HCT116 (cell line): Measurements from ENCODE around the gene RPF1. TPM values are rescaled to one million over a fixed set of nuclear protein-coding genes. Genes with fewer than 3 reads are reported as not detected.

Source experiments
- ATAC-seq: fragments of 200-7000 bp; cut with Tn5 transposase; 2 replicates; pipeline ENCODE4 v1.9.1; 2020; ENCODE audit warnings: mild to moderate bottlenecking, moderate library complexity
- Bru-seq: library from RNA; stranded (reverse); fragments of 400-500 nt; gene quantifications from one replicate; lab custom pipeline; 2021; lab: Mats Ljungman, UMichigan
- BruChase-seq, 2 experiments: library from RNA; stranded (reverse); fragments of 400-500 nt; gene quantifications; one replicate each; lab custom pipeline; 2021; lab: Mats Ljungman, UMichigan
- BruUV-seq: library from RNA; stranded (reverse); fragments of 400-500 nt; replicated peaks from 2 replicates; lab custom pipeline; 2021; lab: Mats Ljungman, UMichigan
- CTCF ChIA-PET: fragments of 300-600 bp; sonication (Branson Sonifier 250); formaldehyde crosslinking; loops from one replicate; lab custom pipeline; 2021; ENCODE audit warnings: antibody characterized with exemption; lab: Charles Lee
- POLR2A ChIA-PET: fragments of 300-600, 350-600 bp; sonication (Branson Sonifier 250); formaldehyde crosslinking; loops from one replicate; lab custom pipeline; 2021; ENCODE audit warnings: antibody characterized with exemption; lab: Charles Lee
- RAD21 ChIA-PET, 2 experiments: fragments of 300-600 bp; sonication (Branson Sonifier 250); formaldehyde crosslinking; loops; one replicate each; lab custom pipeline; 2023; ENCODE audit warnings: low total read pairs in 2 of 2; ENCODE audit not compliant: uncharacterized antibody in 2 of 2, unreplicated experiment in 2 of 2, low non-redundant PET in 1 of 2; lab: Charles Lee
- DNase-seq: peaks from one replicate; pipeline ENCODE4 v3.0.0-alpha.2; 2010; ENCODE audit warnings: low read depth, low spot score
- H2AFZ ChIP-seq: fragments of 200-600 bp; shearing (Covaris generic), sonication (generic); 2 replicates; pipeline ENCODE4 v1.6.1; 2017; ENCODE audit warnings: low read depth, mixed run types, mixed read lengths, antibody characterized with exemption, low read length; ENCODE audit not compliant: poor library complexity, severe bottlenecking
- H3K27ac ChIP-seq: 2 replicates; pipeline ENCODE4 v1.5.1; 2012; ENCODE audit warnings: low read depth, low read length
- H3K27me3 ChIP-seq: fragments of 200-600 bp; sonication (generic); 2 replicates; pipeline ENCODE4 v1.6.1; 2016; ENCODE audit warnings: mixed run types, low read length, mixed read lengths; ENCODE audit not compliant: insufficient read depth
- H3K36me3 ChIP-seq, 2 experiments: fragments of 200-500 bp in 1 of 2; fragments of 200-600 bp in 1 of 2; sonication (Bioruptor generic) in 1 of 2; sonication (generic) in 1 of 2; 2 replicates each; pipeline versions ENCODE4 v1.5.1 to v1.6.1; 2014 to 2016; ENCODE audit warnings: low read length in 2 of 2, inconsistent platforms in 1 of 2, mixed read lengths in 1 of 2, mixed run types in 1 of 2; ENCODE audit not compliant: insufficient read depth in 2 of 2, control insufficient read depth in 1 of 2
- H3K4me1 ChIP-seq, 2 experiments: fragments of 200-600 bp in 1 of 2; sonication (generic) in 1 of 2; 2 replicates each; pipeline versions ENCODE4 v1.5.1 to v1.6.1; 2012 to 2017; ENCODE audit warnings: low read length in 2 of 2, inconsistent platforms in 1 of 2, mild to moderate bottlenecking in 1 of 2, mixed read lengths in 1 of 2, mixed run types in 1 of 2, moderate library complexity in 1 of 2; ENCODE audit not compliant: insufficient read depth in 2 of 2, control insufficient read depth in 1 of 2
- H3K4me2 ChIP-seq: fragments of 200-600 bp; sonication (generic); 2 replicates; pipeline ENCODE4 v1.6.1; 2017; ENCODE audit warnings: mixed run types, low read length, mixed read lengths
- H3K4me3 ChIP-seq, 2 experiments: fragments of 200-600 bp in 1 of 2; sonication (generic) in 1 of 2; replicated peaks in 1 of 2; 2 replicates each; pipeline ENCODE4 v1.5.1; 2011 to 2016; ENCODE audit warnings: low read length in 2 of 2, control low read depth in 1 of 2, low read depth in 1 of 2, mild to moderate bottlenecking in 1 of 2, mixed read lengths in 1 of 2, mixed run types in 1 of 2
- H3K79me2 ChIP-seq: fragments of 200-600 bp; sonication (generic); 2 replicates; pipeline ENCODE4 v1.6.1; 2017; ENCODE audit warnings: mild to moderate bottlenecking, mixed run types, low read length, moderate library complexity, mixed read lengths; ENCODE audit not compliant: insufficient read depth
- H3K9ac ChIP-seq: fragments of 200-600 bp; sonication (generic); 2 replicates; pipeline ENCODE4 v1.6.1; 2016; ENCODE audit warnings: low read length, mixed read lengths
- H3K9me2 ChIP-seq: fragments of 200-600 bp; sonication (generic), shearing (Covaris generic); 2 replicates; pipeline ENCODE4 v1.6.1; 2017; ENCODE audit warnings: mixed run types, mild to moderate bottlenecking, moderate library complexity; ENCODE audit not compliant: insufficient read depth
- H3K9me3 ChIP-seq, 2 experiments: fragments of 200-500 bp in 1 of 2; fragments of 200-600 bp in 1 of 2; sonication (Bioruptor generic) in 1 of 2; sonication (generic) in 1 of 2; 2 replicates each; pipeline ENCODE4 v1.6.1; 2014 to 2017; ENCODE audit warnings: low read length in 2 of 2, mixed read lengths in 2 of 2, inconsistent platforms in 1 of 2, low read depth in 1 of 2, mild to moderate bottlenecking in 1 of 2, mixed run types in 1 of 2, moderate library complexity in 1 of 2; ENCODE audit not compliant: control insufficient read depth in 1 of 2, insufficient read depth in 1 of 2
- H4K20me1 ChIP-seq: fragments of 200-600 bp; sonication (generic), shearing (Covaris generic); 2 replicates; pipeline ENCODE4 v1.6.1; 2017; ENCODE audit warnings: mixed run types, mild to moderate bottlenecking, moderate library complexity; ENCODE audit not compliant: insufficient read depth
- CBX3 ChIP-seq: IDR thresholded peaks from 2 replicates; pipeline ENCODE4 v1.6.1; 2012; ENCODE audit warnings: low read depth
- CEBPB ChIP-seq: IDR thresholded peaks from 2 replicates; pipeline ENCODE4 v1.6.1; 2012; ENCODE audit warnings: low read depth
- CTCF ChIP-seq, 3 experiments: fragments of 200-600 bp in 1 of 3; sonication (generic) in 1 of 3; IDR thresholded peaks in 2 of 3; conservative IDR thresholded peaks in 1 of 3; 2 replicates each; pipeline ENCODE4 v1.5.1; 2012 to 2017; ENCODE audit warnings: low read depth in 2 of 3, low read length in 2 of 3, antibody characterized with exemption in 1 of 3, borderline replicate concordance in 1 of 3, control low read depth in 1 of 3, mild to moderate bottlenecking in 1 of 3, mixed read lengths in 1 of 3, mixed run types in 1 of 3, moderate library complexity in 1 of 3; ENCODE audit not compliant: insufficient read depth in 1 of 3
- EGR1 ChIP-seq: IDR thresholded peaks from 2 replicates; pipeline ENCODE4 v1.6.1; 2012; ENCODE audit warnings: low read depth
- EZH2 ChIP-seq: fragments of 200-600 bp; sonication (generic); IDR thresholded peaks from 2 replicates; pipeline ENCODE4 v1.6.1; 2017; ENCODE audit warnings: antibody characterized with exemption, mixed run types
- FOSL1 ChIP-seq: IDR thresholded peaks from 2 replicates; pipeline ENCODE4 v1.6.1; 2012; ENCODE audit warnings: low read depth
- POLR2AphosphoS5 ChIP-seq: IDR thresholded peaks from 2 replicates; pipeline ENCODE4 v1.6.1; 2011; ENCODE audit warnings: mild to moderate bottlenecking, low read depth, low read length, moderate library complexity
- RAD21 ChIP-seq: IDR thresholded peaks from 2 replicates; pipeline ENCODE4 v1.6.1; 2012; ENCODE audit warnings: low read depth, mild to moderate bottlenecking
- SIN3A ChIP-seq: IDR thresholded peaks from 2 replicates; pipeline ENCODE4 v1.6.1; 2012; ENCODE audit warnings: low read depth
- SP1 ChIP-seq: IDR thresholded peaks from 2 replicates; pipeline ENCODE4 v1.6.1; 2012; ENCODE audit warnings: low read depth
- TCF7L2 ChIP-seq: IDR thresholded peaks from 2 replicates; pipeline ENCODE4 v1.7.0; 2011; ENCODE audit warnings: borderline replicate concordance, inconsistent platforms; ENCODE audit not compliant: insufficient read depth, insufficient read length; ENCODE audit errors: extremely low read depth
- ZBTB33 ChIP-seq: IDR thresholded peaks from 2 replicates; pipeline ENCODE4 v1.6.1; 2011; ENCODE audit warnings: mild to moderate bottlenecking, low read length, moderate library complexity; ENCODE audit not compliant: insufficient replicate concordance; ENCODE audit errors: extremely low read depth
- intact Hi-C: fragments of 100-400 bp; cut with micrococcal nuclease; formaldehyde crosslinking; loops from 2 replicates; pipeline ENCODE4 v1.10.0; 2022
- long read RNA-seq: library from polyadenylated mRNA; unstranded; transcript quantifications from one replicate; pipeline ENCODE4 v2.0.0, GENCODE V29; 2021; ENCODE audit not compliant: unreplicated experiment
- polyA plus RNA-seq: library from polyadenylated mRNA; unstranded; fragments of >200 nt; gene quantifications from 2 replicates; pipeline ENCODE4 v1.2.1, GENCODE V29; 2012; ENCODE audit warnings: missing spikeins
- total RNA-seq: library from RNA; stranded (reverse); gene quantifications from one replicate; pipeline ENCODE4 v1.2.1, GENCODE V29; 2021; ENCODE audit not compliant: unreplicated experiment
- TF ChIP-seq, protein P1 (sequence below): IDR thresholded peaks from 2 replicates; pipeline ENCODE4 v1.6.1; 2012; ENCODE audit warnings: low read depth

Gene RPF1, protein sequence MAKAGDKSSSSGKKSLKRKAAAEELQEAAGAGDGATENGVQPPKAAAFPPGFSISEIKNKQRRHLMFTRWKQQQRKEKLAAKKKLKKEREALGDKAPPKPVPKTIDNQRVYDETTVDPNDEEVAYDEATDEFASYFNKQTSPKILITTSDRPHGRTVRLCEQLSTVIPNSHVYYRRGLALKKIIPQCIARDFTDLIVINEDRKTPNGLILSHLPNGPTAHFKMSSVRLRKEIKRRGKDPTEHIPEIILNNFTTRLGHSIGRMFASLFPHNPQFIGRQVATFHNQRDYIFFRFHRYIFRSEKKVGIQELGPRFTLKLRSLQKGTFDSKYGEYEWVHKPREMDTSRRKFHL
- total RNA-seq (86.9 TPM), Bru-seq, nascent RNA (percentile 97 among the genes with signal in this experiment), BruChase-seq, experiment 1, labeled RNA remaining after a 6-hour chase (percentile 87 among the genes with signal in this experiment), BruChase-seq, experiment 2, labeled RNA remaining after a 2-hour chase (percentile 88 among the genes with signal in this experiment)
- 27.7 and 46.9 TPM in 2 replicates for polyA plus RNA-seq
- long read RNA-seq, transcript RPF1-201 (9 exons, 1,385 nt) = major isoform, 84 of 107 reads
- long read RNA-seq, partial matches to known transcripts = 15 of 107 reads
- long read RNA-seq, other reads (novel, unspliced or antisense) = 6 of 107 reads

- no peaks in the 10 kb centered on the region for H3K9me3 ChIP-seq
- H3K4me1 ChIP-seq = peaks cover 7 to 17% of the 10 kb centered on the region in 2 experiments; a peak in 3 of 4 replicates
- H3K27ac ChIP-seq = peak within 1 kb of the TSS; percentile 74
- POLR2A ChIA-PET = interaction anchor here (1.0 to 1.3 kb wide), 2 partner anchors 16 to 335 kb away, joined by 3 read pairs; partner anchors contain the start of gene PRKACB
- BruUV-seq = TSS peak; percentile 91
- peaks cover 23 to 31% of the 10 kb centered on the region in 2 experiments; a peak in 3 of 4 replicates for H3K36me3 ChIP-seq
- intact Hi-C loops = no loop called here
- H3K9ac ChIP-seq = peak within 1 kb of the TSS; percentile 86
- peak within 1 kb of the TSS; percentile 88 for H3K4me3 ChIP-seq
- peak within 1 kb of the TSS; percentile 89 for H3K4me2 ChIP-seq
- ATAC-seq (peak; percentile 93), DNase-seq (peak; percentile 69)
- no peaks in the 10 kb centered on the region for H4K20me1 ChIP-seq
- CTCF ChIA-PET = no interaction called here
- H2AFZ ChIP-seq = peak within 1 kb of the TSS; percentile 92
- H3K79me2 ChIP-seq = peaks cover 54% of the 10 kb centered on the region
- H3K27me3 ChIP-seq = no peaks in the 10 kb centered on the region
- RAD21 ChIA-PET = no interaction called here
- no peaks in the 10 kb centered on the region for H3K9me2 ChIP-seq
- no peak for TF ChIP-seq ZBTB33
- TF ChIP-seq POLR2AphosphoS5 = peak; percentile 85
- TF ChIP-seq CTCF (IDR thresholded peaks at IDR 0.05 in 2 of 3, conservative IDR thresholded peaks at IDR 0.05 in 1 of 3; ENCODE audit: borderline replicate concordance in 1 of 3, insufficient read depth in 1 of 3, low read depth in 2 of 3, low read length in 2 of 3) = no peak
- no peak for TF ChIP-seq FOSL1
- peak; percentile 69; the same call in 1 of the 2 replicates for TF ChIP-seq EGR1
- TF ChIP-seq SP1 = 0 out of 2 replicates have a peak, but pooled peaks have one; percentile 21
- TF ChIP-seq RAD21 = no peak
- peak; percentile 82; the same call in 1 of the 2 replicates for TF ChIP-seq CBX3
- TF ChIP-seq, protein P1, sequence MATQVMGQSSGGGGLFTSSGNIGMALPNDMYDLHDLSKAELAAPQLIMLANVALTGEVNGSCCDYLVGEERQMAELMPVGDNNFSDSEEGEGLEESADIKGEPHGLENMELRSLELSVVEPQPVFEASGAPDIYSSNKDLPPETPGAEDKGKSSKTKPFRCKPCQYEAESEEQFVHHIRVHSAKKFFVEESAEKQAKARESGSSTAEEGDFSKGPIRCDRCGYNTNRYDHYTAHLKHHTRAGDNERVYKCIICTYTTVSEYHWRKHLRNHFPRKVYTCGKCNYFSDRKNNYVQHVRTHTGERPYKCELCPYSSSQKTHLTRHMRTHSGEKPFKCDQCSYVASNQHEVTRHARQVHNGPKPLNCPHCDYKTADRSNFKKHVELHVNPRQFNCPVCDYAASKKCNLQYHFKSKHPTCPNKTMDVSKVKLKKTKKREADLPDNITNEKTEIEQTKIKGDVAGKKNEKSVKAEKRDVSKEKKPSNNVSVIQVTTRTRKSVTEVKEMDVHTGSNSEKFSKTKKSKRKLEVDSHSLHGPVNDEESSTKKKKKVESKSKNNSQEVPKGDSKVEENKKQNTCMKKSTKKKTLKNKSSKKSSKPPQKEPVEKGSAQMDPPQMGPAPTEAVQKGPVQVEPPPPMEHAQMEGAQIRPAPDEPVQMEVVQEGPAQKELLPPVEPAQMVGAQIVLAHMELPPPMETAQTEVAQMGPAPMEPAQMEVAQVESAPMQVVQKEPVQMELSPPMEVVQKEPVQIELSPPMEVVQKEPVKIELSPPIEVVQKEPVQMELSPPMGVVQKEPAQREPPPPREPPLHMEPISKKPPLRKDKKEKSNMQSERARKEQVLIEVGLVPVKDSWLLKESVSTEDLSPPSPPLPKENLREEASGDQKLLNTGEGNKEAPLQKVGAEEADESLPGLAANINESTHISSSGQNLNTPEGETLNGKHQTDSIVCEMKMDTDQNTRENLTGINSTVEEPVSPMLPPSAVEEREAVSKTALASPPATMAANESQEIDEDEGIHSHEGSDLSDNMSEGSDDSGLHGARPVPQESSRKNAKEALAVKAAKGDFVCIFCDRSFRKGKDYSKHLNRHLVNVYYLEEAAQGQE = no peak
- no peak for TF ChIP-seq EZH2
- TF ChIP-seq CEBPB = no peak
- TF ChIP-seq TCF7L2 = no peak
- peak; percentile 61; the same call in 1 of the 2 replicates for TF ChIP-seq SIN3A
Observed at GRCh38 chr1:84478876-84479868, at the start of gene RPF1. RPF1 (plus strand) TSS chr1:84479266; CDS start chr1:84479282, 16 bp downstream.
